Measurements from ENCODE around the gene PLEKHG2. TPM values are rescaled to one million over a fixed set of nuclear protein-coding genes. Genes with fewer than 3 reads are reported as not detected.

The PLEKHG2 gene
- total and polyA plus RNA-seq, 9 of the 15 experiments (the other 6 are each of a cell fraction or from before 2014, with no cell fraction given), result 0.98 to 45.7 (median 9.8) TPM

DNA sequence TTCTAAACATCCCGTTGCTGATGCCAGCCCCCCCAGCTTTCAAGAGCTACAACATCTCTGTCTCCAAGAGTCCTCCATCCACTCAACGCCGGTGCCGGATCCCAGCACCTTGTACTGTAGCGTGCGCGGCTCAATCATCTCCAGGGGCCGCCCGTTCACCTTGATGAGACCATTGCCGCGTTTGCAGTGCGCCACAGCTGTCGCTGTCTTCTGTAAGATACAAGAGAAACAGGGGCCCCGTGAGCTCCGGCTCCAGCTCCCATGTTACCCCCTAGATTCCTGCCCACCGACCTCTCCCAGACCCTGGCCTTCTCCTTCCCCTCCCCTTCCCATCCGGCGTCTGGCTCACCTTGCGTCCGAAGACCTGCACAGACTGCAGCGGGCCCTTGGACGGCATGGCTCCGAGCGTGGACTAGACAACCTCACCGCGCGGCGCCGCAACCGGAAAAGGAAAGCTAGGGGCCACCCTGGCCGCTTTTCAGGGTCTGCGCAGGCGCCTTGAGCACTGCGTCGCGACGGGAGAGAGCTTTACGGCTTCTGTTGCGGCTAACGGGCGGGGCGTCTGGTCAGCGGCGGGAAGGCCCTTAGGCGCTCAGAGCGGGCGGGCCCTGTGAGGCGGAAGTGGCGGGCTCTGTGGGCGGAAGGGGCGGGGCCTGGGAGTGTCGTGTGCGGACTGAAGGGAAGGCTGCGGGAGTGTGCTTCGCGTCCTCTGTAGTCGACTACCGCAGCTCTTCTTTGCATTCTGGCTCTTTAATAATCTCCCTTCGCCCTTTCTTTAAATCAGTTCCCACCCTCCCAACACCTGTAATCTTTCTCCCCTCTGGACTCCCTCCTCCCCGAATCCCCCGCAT lies 23.3 kb downstream of the PLEKHG2 start, which contains the start of gene RPS16 (continued):
- TF ChIP-seq, protein P1, sequence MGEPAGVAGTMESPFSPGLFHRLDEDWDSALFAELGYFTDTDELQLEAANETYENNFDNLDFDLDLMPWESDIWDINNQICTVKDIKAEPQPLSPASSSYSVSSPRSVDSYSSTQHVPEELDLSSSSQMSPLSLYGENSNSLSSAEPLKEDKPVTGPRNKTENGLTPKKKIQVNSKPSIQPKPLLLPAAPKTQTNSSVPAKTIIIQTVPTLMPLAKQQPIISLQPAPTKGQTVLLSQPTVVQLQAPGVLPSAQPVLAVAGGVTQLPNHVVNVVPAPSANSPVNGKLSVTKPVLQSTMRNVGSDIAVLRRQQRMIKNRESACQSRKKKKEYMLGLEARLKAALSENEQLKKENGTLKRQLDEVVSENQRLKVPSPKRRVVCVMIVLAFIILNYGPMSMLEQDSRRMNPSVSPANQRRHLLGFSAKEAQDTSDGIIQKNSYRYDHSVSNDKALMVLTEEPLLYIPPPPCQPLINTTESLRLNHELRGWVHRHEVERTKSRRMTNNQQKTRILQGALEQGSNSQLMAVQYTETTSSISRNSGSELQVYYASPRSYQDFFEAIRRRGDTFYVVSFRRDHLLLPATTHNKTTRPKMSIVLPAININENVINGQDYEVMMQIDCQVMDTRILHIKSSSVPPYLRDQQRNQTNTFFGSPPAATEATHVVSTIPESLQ (CRISPR knock-in tag; IDR thresholded peaks at IDR 0.05), result peak; percentile 73; the same call in 1 of the 2 replicates
- TF ChIP-seq, protein P2, sequence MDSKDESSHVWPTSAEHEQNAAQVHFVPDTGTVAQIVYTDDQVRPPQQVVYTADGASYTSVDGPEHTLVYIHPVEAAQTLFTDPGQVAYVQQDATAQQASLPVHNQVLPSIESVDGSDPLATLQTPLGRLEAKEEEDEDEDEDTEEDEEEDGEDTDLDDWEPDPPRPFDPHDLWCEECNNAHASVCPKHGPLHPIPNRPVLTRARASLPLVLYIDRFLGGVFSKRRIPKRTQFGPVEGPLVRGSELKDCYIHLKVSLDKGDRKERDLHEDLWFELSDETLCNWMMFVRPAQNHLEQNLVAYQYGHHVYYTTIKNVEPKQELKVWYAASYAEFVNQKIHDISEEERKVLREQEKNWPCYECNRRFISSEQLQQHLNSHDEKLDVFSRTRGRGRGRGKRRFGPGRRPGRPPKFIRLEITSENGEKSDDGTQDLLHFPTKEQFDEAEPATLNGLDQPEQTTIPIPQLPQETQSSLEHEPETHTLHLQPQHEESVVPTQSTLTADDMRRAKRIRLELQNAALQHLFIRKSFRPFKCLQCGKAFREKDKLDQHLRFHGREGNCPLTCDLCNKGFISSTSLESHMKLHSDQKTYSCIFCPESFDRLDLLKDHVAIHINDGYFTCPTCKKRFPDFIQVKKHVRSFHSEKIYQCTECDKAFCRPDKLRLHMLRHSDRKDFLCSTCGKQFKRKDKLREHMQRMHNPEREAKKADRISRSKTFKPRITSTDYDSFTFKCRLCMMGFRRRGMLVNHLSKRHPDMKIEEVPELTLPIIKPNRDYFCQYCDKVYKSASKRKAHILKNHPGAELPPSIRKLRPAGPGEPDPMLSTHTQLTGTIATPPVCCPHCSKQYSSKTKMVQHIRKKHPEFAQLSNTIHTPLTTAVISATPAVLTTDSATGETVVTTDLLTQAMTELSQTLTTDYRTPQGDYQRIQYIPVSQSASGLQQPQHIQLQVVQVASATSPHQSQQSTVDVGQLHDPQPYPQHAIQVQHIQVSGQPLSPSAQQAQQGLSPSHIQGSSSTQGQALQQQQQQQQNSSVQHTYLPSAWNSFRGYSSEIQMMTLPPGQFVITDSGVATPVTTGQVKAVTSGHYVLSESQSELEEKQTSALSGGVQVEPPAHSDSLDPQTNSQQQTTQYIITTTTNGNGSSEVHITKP (IDR thresholded peaks at IDR 0.05; ENCODE audit: partially characterized antibody), result peak; percentile 75
- TF ChIP-seq NFIC (IDR thresholded peaks at IDR 0.05) (peak; percentile 67), RBM25 (IDR thresholded peaks at IDR 0.05; ENCODE audit: low read depth, low read length, severe bottlenecking) (no peak), NCOA2 (IDR thresholded peaks at IDR 0.05; ENCODE audit: partially characterized antibody in 2 of 2) (no peak), HDAC8 (tag; IDR thresholded peaks at IDR 0.05) (no peak), MCM3 (IDR thresholded peaks at IDR 0.05) (no peak), FUS (optimal IDR thresholded peaks at IDR 0.05; ENCODE audit: low read depth, low read length) (no peak), MBD2 (IDR thresholded peaks at IDR 0.05; ENCODE audit: borderline replicate concordance, low read depth) (peak; percentile 92)
- TF ChIP-seq, protein P3, sequence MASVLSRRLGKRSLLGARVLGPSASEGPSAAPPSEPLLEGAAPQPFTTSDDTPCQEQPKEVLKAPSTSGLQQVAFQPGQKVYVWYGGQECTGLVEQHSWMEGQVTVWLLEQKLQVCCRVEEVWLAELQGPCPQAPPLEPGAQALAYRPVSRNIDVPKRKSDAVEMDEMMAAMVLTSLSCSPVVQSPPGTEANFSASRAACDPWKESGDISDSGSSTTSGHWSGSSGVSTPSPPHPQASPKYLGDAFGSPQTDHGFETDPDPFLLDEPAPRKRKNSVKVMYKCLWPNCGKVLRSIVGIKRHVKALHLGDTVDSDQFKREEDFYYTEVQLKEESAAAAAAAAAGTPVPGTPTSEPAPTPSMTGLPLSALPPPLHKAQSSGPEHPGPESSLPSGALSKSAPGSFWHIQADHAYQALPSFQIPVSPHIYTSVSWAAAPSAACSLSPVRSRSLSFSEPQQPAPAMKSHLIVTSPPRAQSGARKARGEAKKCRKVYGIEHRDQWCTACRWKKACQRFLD (CRISPR knock-in tag; IDR thresholded peaks at IDR 0.05), result peak; percentile 76
- TF ChIP-seq, protein P4, sequence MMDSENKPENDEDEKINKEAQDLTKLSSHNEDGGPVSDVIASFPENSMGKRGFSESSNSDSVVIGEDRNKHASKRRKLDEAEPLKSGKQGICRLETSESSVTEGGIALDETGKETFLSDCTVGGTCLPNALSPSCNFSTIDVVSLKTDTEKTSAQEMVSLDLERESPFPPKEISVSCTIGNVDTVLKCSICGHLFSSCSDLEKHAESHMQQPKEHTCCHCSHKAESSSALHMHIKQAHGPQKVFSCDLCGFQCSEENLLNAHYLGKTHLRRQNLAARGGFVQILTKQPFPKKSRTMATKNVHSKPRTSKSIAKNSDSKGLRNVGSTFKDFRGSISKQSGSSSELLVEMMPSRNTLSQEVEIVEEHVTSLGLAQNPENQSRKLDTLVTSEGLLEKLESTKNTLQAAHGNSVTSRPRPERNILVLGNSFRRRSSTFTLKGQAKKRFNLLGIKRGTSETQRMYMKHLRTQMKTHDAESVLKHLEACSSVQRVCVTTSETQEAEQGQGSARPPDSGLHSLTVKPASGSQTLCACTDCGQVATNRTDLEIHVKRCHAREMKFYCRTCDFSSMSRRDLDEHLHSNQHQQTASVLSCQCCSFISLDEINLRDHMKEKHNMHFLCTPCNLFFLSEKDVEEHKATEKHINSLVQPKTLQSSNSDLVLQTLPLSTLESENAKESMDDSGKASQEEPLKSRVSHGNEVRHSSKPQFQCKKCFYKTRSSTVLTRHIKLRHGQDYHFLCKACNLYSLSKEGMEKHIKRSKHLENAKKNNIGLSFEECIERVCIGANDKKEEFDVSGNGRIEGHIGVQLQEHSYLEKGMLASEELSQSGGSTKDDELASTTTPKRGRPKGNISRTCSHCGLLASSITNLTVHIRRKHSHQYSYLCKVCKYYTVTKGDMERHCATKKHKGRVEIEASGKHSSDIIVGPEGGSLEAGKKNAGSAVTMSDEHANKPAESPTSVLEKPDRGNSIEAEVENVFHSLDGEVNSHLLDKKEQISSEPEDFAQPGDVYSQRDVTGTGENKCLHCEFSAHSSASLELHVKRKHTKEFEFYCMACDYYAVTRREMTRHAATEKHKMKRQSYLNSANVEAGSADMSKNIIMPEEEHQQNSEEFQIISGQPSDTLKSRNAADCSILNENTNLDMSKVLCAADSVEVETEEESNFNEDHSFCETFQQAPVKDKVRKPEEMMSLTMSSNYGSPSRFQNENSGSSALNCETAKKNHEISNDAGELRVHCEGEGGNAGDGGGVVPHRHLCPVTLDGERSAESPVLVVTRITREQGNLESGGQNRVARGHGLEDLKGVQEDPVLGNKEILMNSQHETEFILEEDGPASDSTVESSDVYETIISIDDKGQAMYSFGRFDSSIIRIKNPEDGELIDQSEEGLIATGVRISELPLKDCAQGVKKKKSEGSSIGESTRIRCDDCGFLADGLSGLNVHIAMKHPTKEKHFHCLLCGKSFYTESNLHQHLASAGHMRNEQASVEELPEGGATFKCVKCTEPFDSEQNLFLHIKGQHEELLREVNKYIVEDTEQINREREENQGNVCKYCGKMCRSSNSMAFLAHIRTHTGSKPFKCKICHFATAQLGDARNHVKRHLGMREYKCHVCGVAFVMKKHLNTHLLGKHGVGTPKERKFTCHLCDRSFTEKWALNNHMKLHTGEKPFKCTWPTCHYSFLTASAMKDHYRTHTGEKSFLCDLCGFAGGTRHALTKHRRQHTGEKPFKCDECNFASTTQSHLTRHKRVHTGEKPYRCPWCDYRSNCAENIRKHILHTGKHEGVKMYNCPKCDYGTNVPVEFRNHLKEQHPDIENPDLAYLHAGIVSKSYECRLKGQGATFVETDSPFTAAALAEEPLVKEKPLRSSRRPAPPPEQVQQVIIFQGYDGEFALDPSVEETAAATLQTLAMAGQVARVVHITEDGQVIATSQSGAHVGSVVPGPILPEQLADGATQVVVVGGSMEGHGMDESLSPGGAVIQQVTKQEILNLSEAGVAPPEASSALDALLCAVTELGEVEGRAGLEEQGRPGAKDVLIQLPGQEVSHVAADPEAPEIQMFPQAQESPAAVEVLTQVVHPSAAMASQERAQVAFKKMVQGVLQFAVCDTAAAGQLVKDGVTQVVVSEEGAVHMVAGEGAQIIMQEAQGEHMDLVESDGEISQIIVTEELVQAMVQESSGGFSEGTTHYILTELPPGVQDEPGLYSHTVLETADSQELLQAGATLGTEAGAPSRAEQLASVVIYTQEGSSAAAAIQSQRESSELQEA (IDR thresholded peaks at IDR 0.05; ENCODE audit: low read depth), result no peak; the same call in 1 of the 2 replicates
